BLaER1 (cell line): ENCODE data around the gene DHRS3.

Experiments used
- H3K27ac ChIP-seq: shearing (Covaris generic); formaldehyde crosslinking; 2 replicates; pipeline ENCODE4 v1.8.1; 2022
- H3K27me3 ChIP-seq: shearing (Covaris generic); formaldehyde crosslinking; 2 replicates; pipeline ENCODE4 v1.8.1; 2022
- H3K36me3 ChIP-seq: shearing (Covaris generic); formaldehyde crosslinking; 2 replicates; pipeline ENCODE4 v1.8.1; 2022
- H3K4me1 ChIP-seq: shearing (Covaris generic); formaldehyde crosslinking; 2 replicates; pipeline ENCODE4 v1.8.1; 2022
- H3K4me2 ChIP-seq: shearing (Covaris generic); formaldehyde crosslinking; 2 replicates; pipeline ENCODE4 v1.8.1; 2022
- H3K4me3 ChIP-seq: shearing (Covaris generic); formaldehyde crosslinking; 2 replicates; pipeline ENCODE4 v1.8.1; 2022
- H3K9ac ChIP-seq: shearing (Covaris generic); formaldehyde crosslinking; 2 replicates; pipeline ENCODE4 v1.8.1; 2022
- H3K9me3 ChIP-seq: shearing (Covaris generic); formaldehyde crosslinking; 2 replicates; pipeline ENCODE4 v1.8.1; 2022
- H4K20me1 ChIP-seq: shearing (Covaris generic); formaldehyde crosslinking; 2 replicates; pipeline ENCODE4 v1.8.1; 2022
- Cebpa-rat ChIP-seq: shearing (Covaris generic); IDR thresholded peaks from 2 replicates; pipeline ENCODE4 v1.8.1; 2022

Gene DHRS3

GRCh38 chr1:12640237-12640957 is 22.4 kb upstream of the DHRS3 start:
- Histone ChIP-seq H3K4me1 (peaks cover 15% of the 10 kb centered on the region), H4K20me1 (no peaks in the 10 kb centered on the region), H3K4me2 (no peak overlapping the region), H3K36me3 (no peaks in the 10 kb centered on the region), H3K27me3 (no peaks in the 10 kb centered on the region), H3K9me3 (peaks cover 59% of the 10 kb centered on the region), H3K9ac (no peak overlapping the region), H3K27ac (no peak overlapping the region), H3K4me3 (no peak overlapping the region)
- no peak for TF ChIP-seq Cebpa-rat

GRCh38 chr1:12637693-12638092 is 19.7 kb upstream of the DHRS3 start:
- Histone ChIP-seq H3K27me3 (no peaks in the 10 kb centered on the region), H4K20me1 (no peaks in the 10 kb centered on the region), H3K4me2 (no peak overlapping the region), H3K27ac (no peak overlapping the region), H3K9ac (no peak overlapping the region), H3K4me1 (peaks cover 41% of the 10 kb centered on the region), H3K4me3 (no peak overlapping the region), H3K9me3 (peaks cover 68% of the 10 kb centered on the region), H3K36me3 (no peaks in the 10 kb centered on the region)
- TF ChIP-seq Cebpa-rat = no peak

DNA sequence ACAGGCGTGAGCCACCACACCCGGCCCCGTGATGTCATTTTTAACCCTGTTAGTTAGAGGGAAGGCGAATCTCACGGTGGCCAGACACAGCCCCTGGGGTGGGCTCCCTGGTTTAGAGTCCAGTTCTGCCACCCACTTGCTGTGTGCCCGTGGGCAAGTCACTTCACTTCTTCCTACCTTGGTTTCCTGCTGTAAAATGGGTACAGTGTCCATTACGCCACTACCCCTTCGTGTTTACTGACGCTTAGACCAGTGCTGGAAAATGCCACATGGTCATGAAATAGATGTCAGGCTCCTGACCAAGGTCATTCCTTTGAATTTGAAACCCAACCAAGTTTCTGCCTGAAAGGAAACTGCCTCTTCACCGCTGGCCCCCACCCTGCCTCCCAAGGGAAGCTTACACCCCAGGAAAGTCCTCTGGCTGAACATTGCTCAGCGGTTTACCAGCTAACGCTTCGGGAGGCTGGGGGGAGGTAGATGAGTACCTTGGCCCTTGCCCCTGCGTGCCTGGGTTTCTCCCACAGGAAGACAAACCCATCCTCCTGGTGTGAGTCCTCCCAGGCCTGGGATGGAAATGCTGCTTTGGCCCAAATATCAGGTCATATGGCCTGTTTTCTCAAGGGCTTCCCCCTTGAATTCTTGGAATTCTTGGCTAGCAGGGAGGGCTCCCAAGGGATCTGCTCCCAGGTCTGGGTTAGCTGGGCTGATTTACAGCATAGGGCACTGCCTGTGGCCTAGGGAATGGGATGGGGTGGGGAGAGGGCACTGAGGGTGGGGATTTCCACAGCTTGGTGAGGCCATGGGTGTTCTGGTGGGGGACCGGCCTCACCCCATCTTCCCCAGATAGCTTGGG is 18.3 kb upstream of the DHRS3 start:
- peaks cover 53% of the 10 kb centered on the region for H3K4me1 ChIP-seq
- peaks cover 66% of the 10 kb centered on the region for H3K9me3 ChIP-seq
- no peaks in the 10 kb centered on the region for H3K27me3 ChIP-seq
- no peaks in the 10 kb centered on the region for H3K36me3 ChIP-seq
- H3K27ac ChIP-seq = peak overlapping the region; percentile 9; the same call in 1 of the 2 replicates
- H3K4me2 ChIP-seq = peak overlapping the region; percentile 58
- H3K9ac ChIP-seq = no peak overlapping the region
- no peaks in the 10 kb centered on the region for H4K20me1 ChIP-seq
- no peak overlapping the region for H3K4me3 ChIP-seq
- no peak for TF ChIP-seq Cebpa-rat

DNA sequence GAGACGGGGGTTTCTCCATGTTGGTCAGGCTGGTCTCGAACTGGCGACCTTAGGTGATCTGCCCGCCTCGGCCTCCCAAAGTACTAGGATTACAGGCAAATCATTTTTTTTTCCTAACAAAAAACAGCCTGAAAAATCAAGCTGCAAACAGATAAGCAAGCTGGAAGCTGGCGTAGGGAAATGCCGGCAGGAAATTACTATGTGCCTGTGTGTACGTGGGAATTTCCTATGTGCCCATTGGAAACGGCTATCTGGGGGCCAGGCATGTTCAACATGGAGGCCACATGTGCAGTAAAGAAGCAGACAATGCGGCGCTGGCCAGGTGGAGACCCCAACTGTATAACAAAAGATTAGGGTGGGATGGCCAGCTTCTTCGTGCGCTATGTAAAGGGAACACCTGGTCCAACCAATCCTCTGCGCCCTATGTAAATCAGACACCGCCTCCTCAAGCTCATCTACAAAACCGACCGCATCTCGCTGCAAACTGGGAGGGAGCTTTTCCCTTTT is 16.7 kb upstream of the DHRS3 start:
- H3K4me2 ChIP-seq = peak overlapping the region; percentile 79
- H3K27ac ChIP-seq = peak overlapping the region; percentile 83
- no peaks in the 10 kb centered on the region for H4K20me1 ChIP-seq
- H3K36me3 ChIP-seq = no peaks in the 10 kb centered on the region
- H3K9me3 ChIP-seq = peaks cover 62% of the 10 kb centered on the region
- H3K4me3 ChIP-seq = peak overlapping the region; percentile 22
- H3K27me3 ChIP-seq = no peaks in the 10 kb centered on the region
- H3K4me1 ChIP-seq = peaks cover 66% of the 10 kb centered on the region
- no peak for TF ChIP-seq Cebpa-rat
- peak overlapping the region; percentile 55; the same call in 1 of the 2 replicates for H3K9ac ChIP-seq

- Histone ChIP-seq H3K27ac (peak overlapping the region; percentile 83), H3K4me3 (peak overlapping the region; percentile 22)
- no peak for TF ChIP-seq Cebpa-rat
Measured at GRCh38 chr1:12634156-12634555, 16.1 kb upstream of the DHRS3 start.

DNA sequence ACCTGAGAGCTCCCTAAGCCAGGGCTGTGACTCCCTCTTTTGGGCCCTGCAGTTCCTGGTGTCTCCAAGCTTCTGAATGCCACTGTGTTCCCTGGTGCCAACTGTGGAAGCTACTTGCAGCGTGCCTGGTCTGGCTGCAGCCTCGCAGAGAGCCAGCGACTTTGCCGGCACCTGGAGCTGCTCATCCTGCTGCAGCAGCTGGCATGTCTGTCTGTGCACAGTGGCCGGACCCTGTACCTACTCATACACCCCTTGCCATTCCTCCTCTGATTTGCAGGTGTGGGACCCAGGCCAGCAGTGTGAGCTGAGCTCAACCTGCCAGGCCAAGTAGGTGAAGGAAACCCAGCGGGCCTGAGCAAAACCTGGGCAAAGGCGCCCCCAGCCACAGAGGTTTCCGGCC is 13.6 kb upstream of the DHRS3 start:
- Histone ChIP-seq H3K4me2 (no peak overlapping the region), H3K4me1 (peaks cover 79% of the 10 kb centered on the region), H3K9ac (no peak overlapping the region), H3K36me3 (no peaks in the 10 kb centered on the region), H3K27me3 (no peaks in the 10 kb centered on the region), H4K20me1 (no peaks in the 10 kb centered on the region), H3K4me3 (no peak overlapping the region), H3K9me3 (peaks cover 37% of the 10 kb centered on the region), H3K27ac (no peak overlapping the region)
- TF ChIP-seq Cebpa-rat = 0 out of 2 replicates have a peak, but pooled peaks have one; percentile 2

More at GRCh38 chr1:12634156-12634555, 16.1 kb upstream of the DHRS3 start:
- H3K9ac ChIP-seq = peak overlapping the region; percentile 55; the same call in 1 of the 2 replicates
- peak overlapping the region; percentile 79 for H3K4me2 ChIP-seq
- no peaks in the 10 kb centered on the region for H3K27me3 ChIP-seq
- no peaks in the 10 kb centered on the region for H4K20me1 ChIP-seq
- H3K4me1 ChIP-seq = peaks cover 72% of the 10 kb centered on the region
- H3K36me3 ChIP-seq = no peaks in the 10 kb centered on the region
- peaks cover 56% of the 10 kb centered on the region for H3K9me3 ChIP-seq

DNA sequence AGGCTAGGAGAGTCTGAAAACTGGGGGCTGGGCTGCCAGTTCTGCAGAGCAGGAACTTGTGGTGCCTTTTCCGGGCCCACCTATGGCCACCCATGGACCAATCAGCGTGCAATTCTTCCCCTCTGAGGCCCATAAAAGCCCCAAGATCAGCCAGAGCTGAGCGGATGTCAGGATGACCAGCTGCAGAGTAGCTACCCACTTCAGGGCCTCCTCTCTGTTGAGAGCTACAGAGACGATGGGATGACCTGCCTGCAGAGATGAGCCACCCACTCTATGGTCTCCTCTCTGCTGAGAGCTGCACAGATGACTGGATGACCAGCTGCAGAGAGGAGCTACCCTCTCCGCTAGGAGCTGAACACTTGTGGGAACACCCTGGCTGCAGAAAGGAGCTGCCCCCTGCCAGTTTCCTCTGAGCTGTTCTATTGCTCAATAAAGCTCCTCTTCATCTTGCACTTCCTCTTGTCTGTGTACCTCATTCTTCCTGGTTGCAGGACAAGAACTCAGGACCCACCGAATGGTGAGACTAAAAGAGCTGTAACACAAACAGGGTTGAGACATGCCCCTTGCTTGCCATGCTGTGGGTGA is 13.0 kb upstream of the DHRS3 start:
- Histone ChIP-seq H4K20me1 (no peaks in the 10 kb centered on the region), H3K4me1 (peaks cover 78% of the 10 kb centered on the region), H3K27me3 (no peaks in the 10 kb centered on the region), H3K4me2 (peak overlapping the region; percentile 53; the same call in 1 of the 2 replicates), H3K4me3 (no peak overlapping the region), H3K36me3 (no peaks in the 10 kb centered on the region), H3K27ac (no peak overlapping the region), H3K9ac (no peak overlapping the region), H3K9me3 (peaks cover 35% of the 10 kb centered on the region)
- 0 out of 2 replicates have a peak, but pooled peaks have one; percentile 25 for TF ChIP-seq Cebpa-rat

GRCh38 chr1:12629985-12630760 is 12.2 kb upstream of the DHRS3 start:
- H3K4me2 ChIP-seq = peak overlapping the region; percentile 53
- no peaks in the 10 kb centered on the region for H3K27me3 ChIP-seq
- H3K9me3 ChIP-seq = peaks cover 30% of the 10 kb centered on the region
- no peak overlapping the region for H3K4me3 ChIP-seq
- no peak overlapping the region for H3K27ac ChIP-seq
- no peaks in the 10 kb centered on the region for H4K20me1 ChIP-seq
- no peaks in the 10 kb centered on the region for H3K36me3 ChIP-seq
- peaks cover 71% of the 10 kb centered on the region for H3K4me1 ChIP-seq
- no peak for TF ChIP-seq Cebpa-rat
- H3K9ac ChIP-seq = no peak overlapping the region

- no peaks in the 10 kb centered on the region for H4K20me1 ChIP-seq
Measured at GRCh38 chr1:12629511-12629956, 11.5 kb upstream of the DHRS3 start.

More at GRCh38 chr1:12629511-12629956, 11.5 kb upstream of the DHRS3 start:
- no peak for TF ChIP-seq Cebpa-rat
- H3K4me2 ChIP-seq = peak overlapping the region; percentile 53
- peaks cover 68% of the 10 kb centered on the region for H3K4me1 ChIP-seq
- H3K27me3 ChIP-seq = no peaks in the 10 kb centered on the region
- peaks cover 24% of the 10 kb centered on the region for H3K9me3 ChIP-seq
- no peak overlapping the region for H3K9ac ChIP-seq
- no peak overlapping the region for H3K4me3 ChIP-seq
- no peak overlapping the region for H3K27ac ChIP-seq
- no peaks in the 10 kb centered on the region for H3K36me3 ChIP-seq
